A673 (cell line): ENCODE data around the gene B3GAT3.

Experiments used
- CTCF ChIP-seq: fragments of 300-800, 200-600 bp; sonication (generic); conservative IDR thresholded peaks from 2 replicates; pipeline ENCODE4 v1.5.1; 2017; ENCODE audit warnings: low read depth, mild to moderate bottlenecking, antibody characterized with exemption, low read length, moderate library complexity, mixed read lengths
- EZH2 ChIP-seq: fragments of 200-600 bp; sonication (generic); IDR thresholded peaks from 2 replicates; pipeline ENCODE4 v1.6.1; 2017; ENCODE audit warnings: borderline replicate concordance, low read depth, mild to moderate bottlenecking, mixed read lengths, antibody characterized with exemption, low read length; ENCODE audit not compliant: poor library complexity, severe bottlenecking

- TF ChIP-seq EZH2 (no peak), CTCF (no peak)
Observed at GRCh38 chr11:62605902-62606301, 15.9 kb downstream of the B3GAT3 start.
